GM21737 (cell line): ENCODE results near the gene RDH13.
"Not testable (repeated sequence)": the region's sequence is repeated elsewhere in the genome, so short reads cannot be mapped to it uniquely, and the experiment has no call there.

Source experiments
- ATAC-seq: cut with Tn5 transposase; IDR thresholded peaks from one replicate; pipeline ENCODE4 v1.9.1; 2021; ENCODE audit warnings: mild to moderate bottlenecking, moderate library complexity; ENCODE audit not compliant: unreplicated experiment

RDH13 gene

GRCh38 chr19:55048446-55048845 lies 14.5 kb downstream of the RDH13 start:
- no peak for ATAC-seq

GRCh38 chr19:55047951-55048350 lies 15.0 kb downstream of the RDH13 start:
- no peak for ATAC-seq

- no peak for ATAC-seq
Measured at GRCh38 chr19:55046975-55047622, 15.8 kb downstream of the RDH13 start.

DNA sequence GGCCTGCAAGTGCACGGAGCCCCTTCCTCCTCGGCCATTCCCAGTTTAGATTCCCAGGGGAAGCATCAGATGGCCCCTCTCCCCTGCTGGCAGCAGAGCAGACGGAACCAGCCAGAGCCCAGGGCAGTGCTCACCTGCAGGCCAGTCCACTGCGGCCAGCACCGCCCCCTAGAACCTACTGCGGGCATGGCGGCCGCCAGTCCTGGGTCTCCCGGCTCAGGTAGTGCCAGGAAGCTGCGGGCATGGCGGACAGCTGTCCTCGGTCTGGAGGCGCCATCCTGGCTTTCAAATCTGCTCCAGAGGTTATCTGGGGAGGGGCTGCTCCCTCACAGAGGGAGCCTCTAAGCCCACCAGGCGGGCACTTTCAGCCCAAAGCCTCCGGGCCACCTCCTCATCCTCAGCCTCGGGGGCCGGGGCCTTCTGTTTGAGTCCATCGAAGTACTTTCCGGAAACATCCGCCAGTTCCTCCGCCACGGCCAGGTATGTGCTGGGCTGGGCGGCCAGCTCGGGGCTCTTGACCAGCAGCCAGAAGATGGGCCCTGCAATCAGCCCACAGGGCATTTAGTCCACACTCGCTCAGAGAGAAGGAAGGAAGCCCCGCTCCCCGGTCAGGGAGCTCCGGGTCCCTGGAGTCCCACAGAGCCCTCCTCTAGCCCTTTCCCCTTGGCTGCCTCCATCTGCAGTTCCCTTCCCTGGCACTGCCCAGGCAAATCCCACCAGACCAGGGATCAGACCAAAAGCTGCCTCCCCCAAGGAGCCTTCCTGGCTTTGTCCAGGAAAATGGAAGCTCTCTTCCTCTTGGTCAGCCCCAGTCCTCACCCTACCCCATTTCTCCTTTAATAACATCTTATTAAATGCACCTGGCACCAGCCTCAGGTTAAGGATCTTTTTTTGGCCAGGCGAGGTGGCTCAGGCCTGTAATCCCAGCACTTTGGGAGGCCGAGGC lies 17.9 kb downstream of the RDH13 start:
- no peak for ATAC-seq

DNA sequence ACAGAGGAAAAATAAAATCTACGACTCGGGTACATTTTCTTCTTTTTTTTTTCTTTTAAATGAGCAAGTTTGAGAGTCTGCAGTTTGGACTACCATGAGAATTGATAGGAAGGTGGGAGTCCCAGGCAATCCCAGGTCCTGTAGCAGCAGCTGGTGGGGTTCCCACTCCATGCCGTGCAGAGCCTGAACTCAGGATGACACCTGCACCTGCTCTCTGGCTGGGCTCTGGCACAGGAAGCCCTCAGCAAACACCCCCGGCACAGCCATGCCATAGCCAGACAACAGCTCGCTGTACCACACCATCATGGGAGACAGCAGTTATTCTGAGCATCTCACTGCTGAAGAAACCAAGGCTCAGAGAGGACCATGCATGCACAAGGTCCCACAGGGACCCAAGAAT lies 18.7 kb downstream of the RDH13 start:
- ATAC-seq = no peak

DNA sequence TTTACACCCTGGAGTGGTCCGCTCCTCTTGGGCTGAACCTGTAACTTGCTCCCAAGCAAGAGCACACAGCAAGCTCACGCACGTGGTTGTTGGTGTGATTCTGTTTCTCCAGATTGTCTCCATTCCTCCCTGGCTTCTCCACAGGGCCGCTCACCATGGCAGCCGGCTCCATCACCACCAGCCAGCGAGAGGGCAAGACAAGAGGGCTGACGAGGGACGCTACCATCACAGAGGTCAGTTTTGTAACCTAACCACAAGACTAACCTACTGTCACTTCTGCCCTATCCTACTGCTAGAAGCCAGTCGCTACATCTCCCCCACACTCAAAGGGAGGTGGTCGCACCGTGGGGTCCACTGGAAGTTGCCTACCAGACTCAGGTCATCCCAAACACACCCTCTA lies 20.3 kb downstream of the RDH13 start:
- no peak for ATAC-seq

GRCh38 chr19:55042344-55042678 lies 20.6 kb downstream of the RDH13 start:
- ATAC-seq = no peak

GRCh38 chr19:55041627-55042343 lies 21.2 kb downstream of the RDH13 start:
- ATAC-seq = no peak

DNA sequence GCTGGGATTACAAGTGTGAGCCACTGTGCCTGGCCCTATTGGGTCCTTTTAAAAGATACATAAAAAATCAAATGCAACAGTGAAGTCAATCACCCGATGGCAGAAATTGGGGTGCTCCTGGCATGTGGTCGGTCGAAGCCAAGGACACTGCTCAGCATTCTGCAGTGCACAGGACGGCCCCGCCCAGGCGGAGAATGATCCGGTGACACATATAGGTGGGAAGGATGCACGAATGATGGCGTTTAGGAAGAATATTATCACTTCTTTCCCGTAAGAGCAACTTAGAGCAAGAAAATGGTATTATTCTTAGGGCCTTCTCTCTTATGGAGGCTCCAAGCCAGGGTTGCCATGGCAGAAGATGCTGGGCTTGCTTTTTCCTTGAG lies 21.7 kb downstream of the RDH13 start:
- ATAC-seq = no peak

GRCh38 chr19:55040654-55041053 lies 22.3 kb downstream of the RDH13 start:
- ATAC-seq = not testable (repeated sequence)

- not testable (repeated sequence) for ATAC-seq
Measured at GRCh38 chr19:55037603-55038002, 25.3 kb downstream of the RDH13 start.

- no peak for ATAC-seq
Measured at GRCh38 chr19:55036058-55036457, 26.9 kb downstream of the RDH13 start.

DNA sequence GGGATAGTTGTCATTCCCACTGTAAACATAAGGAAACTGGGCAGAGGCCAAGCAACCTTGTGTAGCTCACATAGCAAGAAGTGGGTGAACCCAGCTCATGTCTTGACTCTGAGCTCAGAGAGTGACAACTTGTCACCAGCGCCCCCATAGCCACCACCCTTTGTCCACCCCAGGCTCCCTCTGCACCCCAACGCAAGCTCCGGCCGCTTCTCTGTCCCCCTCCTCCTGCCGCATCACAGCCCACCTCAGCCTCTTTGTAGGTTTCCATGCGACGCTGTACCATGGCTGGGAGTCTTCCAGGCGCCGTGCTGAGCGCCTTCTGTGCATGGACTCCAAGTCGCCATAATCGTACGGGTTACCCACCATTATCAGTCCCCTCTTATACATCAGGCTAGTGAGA lies 28.2 kb downstream of the RDH13 start:
- no peak for ATAC-seq

DNA sequence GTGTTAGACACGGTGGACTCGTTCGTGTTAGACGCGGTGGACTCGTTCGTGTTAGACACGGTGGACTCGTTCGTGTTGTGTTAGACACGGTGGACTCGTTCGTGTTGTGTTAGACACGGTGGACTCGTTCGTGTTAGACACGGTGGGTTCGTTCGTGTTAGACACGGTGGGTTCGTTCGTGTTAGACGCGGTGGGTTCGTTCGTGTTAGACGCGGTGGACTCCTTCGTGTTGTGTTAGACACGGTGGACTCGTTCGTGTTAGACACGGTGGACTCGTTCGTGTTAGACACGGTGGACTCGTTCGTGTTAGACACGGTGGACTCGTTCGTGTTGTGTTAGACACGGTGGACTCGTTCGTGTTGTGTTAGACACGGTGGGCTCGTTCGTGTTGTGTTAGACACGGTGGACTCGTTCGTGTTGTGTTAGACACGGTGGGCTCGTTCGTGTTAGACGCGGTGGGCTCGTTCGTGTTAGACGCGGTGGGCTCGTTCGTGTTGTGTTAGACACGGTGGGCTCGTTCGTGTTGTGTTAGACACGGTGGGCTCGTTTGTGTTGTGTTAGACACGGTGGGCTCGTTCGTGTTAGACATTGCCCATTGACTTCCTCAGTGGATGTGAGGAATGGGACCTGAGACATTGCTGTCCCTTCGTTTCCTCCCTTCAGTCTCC lies 29.8 kb downstream of the RDH13 start:
- not testable (repeated sequence) for ATAC-seq

GRCh38 chr19:55032170-55032800 lies 30.7 kb downstream of the RDH13 start:
- ATAC-seq = no peak

GRCh38 chr19:55031178-55031577 lies 31.8 kb downstream of the RDH13 start:
- ATAC-seq = no peak

GRCh38 chr19:55028757-55029156 lies 34.2 kb downstream of the RDH13 start:
- ATAC-seq = no peak

DNA sequence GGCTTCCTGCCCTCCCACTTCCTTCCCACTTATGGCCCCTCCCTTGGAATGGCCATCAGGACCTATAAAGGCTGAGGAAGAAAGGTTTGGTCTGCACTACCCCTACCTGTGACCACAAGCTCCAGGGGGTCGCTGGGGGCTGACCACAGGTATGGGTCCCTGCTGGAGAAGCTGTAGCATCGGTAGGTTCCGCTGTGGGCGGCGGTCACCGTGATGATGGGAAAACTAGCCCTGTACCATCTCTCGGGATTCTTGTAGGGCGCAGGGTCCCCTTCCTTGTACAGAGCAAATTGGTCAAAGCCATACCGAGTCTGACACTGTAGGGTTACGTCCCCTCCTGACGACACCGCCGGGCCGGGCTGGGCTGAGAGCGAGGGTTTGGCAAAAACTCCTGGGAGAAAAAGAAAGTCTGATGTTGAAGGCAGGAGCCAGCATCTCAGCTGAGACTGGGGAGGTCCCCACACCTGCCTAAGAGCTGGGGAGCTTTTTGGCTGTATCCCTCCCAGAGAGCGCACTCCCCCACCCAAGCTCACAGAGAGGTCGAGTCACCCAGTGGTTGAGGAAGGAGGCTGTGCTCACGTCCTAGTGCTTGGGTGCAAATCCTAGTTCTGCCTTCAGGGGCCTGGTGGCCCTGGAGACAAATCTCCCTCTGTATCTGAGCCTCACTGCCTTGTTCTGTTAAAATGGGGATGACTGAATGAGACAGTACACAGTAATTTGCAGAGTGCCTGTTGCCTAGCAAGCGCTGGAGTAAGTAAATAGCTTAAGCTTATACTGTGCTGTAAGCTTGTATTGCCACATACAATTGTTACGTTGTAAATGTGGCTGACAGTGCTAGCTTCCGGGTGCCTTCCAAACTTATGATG lies 35.2 kb downstream of the RDH13 start:
- no peak for ATAC-seq

- ATAC-seq = not testable (repeated sequence)
Measured at GRCh38 chr19:55027140-55027471, 35.8 kb downstream of the RDH13 start.

- no peak for ATAC-seq
Measured at GRCh38 chr19:55024111-55024510, 38.8 kb downstream of the RDH13 start.
